Natural killer cell (primary cell): ENCODE data around the gene PDGFC. TPM values are rescaled to one million over a fixed set of nuclear protein-coding genes. Genes with fewer than 3 reads are reported as not detected.

Experiments used
- ATAC-seq, 3 donors: fragments of 150-1000 bp in 2 of 3; fragments of 200-7000 bp in 1 of 3; cut with Tn5 transposase; 1 replicate in 1 of 3; 2 replicates in 2 of 3; pipeline ENCODE4 v1.10.0; 2021; ENCODE audit warnings: mild to moderate bottlenecking in 2 of 3, moderate library complexity in 2 of 3
- DNase-seq, 2 donors: peaks; one replicate each; pipeline versions ENCODE4 v3.0.0 to v3.0.0-alpha.2; 2013 to 2021; ENCODE audit warnings: mixed read lengths in 1 of 2
- H3K27ac ChIP-seq: one replicate; pipeline ENCODE4 v1.5.1; 2013; ENCODE audit warnings: mild to moderate bottlenecking, low read length
- H3K27me3 ChIP-seq: one replicate; pipeline ENCODE4 v1.6.1; 2013; ENCODE audit warnings: low read length; ENCODE audit not compliant: control insufficient read depth, insufficient read depth
- H3K36me3 ChIP-seq: one replicate; pipeline ENCODE4 v1.6.1; 2013; ENCODE audit warnings: low read length; ENCODE audit not compliant: control insufficient read depth, insufficient read depth
- H3K4me1 ChIP-seq: one replicate; pipeline ENCODE4 v1.6.1; 2013; ENCODE audit warnings: low read length; ENCODE audit not compliant: control insufficient read depth, insufficient read depth
- H3K4me3 ChIP-seq: one replicate; pipeline ENCODE4 v1.5.1; 2013; ENCODE audit warnings: low read length
- H3K9me3 ChIP-seq: one replicate; pipeline ENCODE4 v1.6.1; 2013; ENCODE audit warnings: low read length; ENCODE audit not compliant: control insufficient read depth, insufficient read depth
- H3K27ac Mint-ChIP-seq, 2 donors: one replicate each; pipeline ENCODE4 v1.8.0; 2022; ENCODE audit warnings: mild to moderate bottlenecking in 2 of 2, mixed read lengths in 2 of 2, moderate library complexity in 1 of 2
- H3K27me3 Mint-ChIP-seq, 2 donors: one replicate each; pipeline ENCODE4 v1.8.0; 2022; ENCODE audit warnings: low read depth in 2 of 2, mixed read lengths in 2 of 2
- H3K36me3 Mint-ChIP-seq: one replicate; pipeline ENCODE4 v1.8.0; 2022; ENCODE audit warnings: mixed read lengths
- H3K4me1 Mint-ChIP-seq, 2 donors: one replicate each; pipeline ENCODE4 v1.8.0; 2022; ENCODE audit warnings: mixed read lengths in 2 of 2
- H3K4me3 Mint-ChIP-seq: one replicate; pipeline ENCODE4 v1.8.0; 2022; ENCODE audit warnings: mild to moderate bottlenecking, moderate library complexity, mixed read lengths
- H3K9me3 Mint-ChIP-seq, 2 donors: one replicate each; pipeline ENCODE4 v1.8.0; 2022; ENCODE audit warnings: mixed read lengths in 2 of 2
- CTCF ChIP-seq: fragments of 200-600 bp; IDR thresholded peaks from one replicate; pipeline ENCODE4 v1.8.0; 2022; ENCODE audit warnings: antibody characterized with exemption
- WGBS: methylation state at CpG from one replicate; pipeline ENCODE4 v1.1.7; 2013; ENCODE audit warnings: missing lambda C conversion rate; ENCODE audit not compliant: insufficient coverage; 5-methylcytosine and 5-hydroxymethylcytosine counted together
- intact Hi-C: fragments of 100-400 bp; cut with micrococcal nuclease; formaldehyde crosslinking; loops from one replicate; pipeline ENCODE4 v1.14.2; 2022
- total RNA-seq, 4 donors: library from RNA; stranded (reverse); fragments of 120-200 nt in 1 of 4; gene quantifications; one replicate each; pipeline versions ENCODE4 v1.2.3 to v1.2.4, GENCODE V29; 2013 to 2022

The PDGFC gene
- total RNA-seq, 3 donors from 2014 or later (not counting 1 experiment from before 2014, with no cell fraction given) = 0.72 to 1.6 (median 0.90) TPM

GRCh38 chr4:156963419-156963818 is 8.2 kb downstream of the PDGFC start:
- Histone ChIP-seq H3K36me3 (no peaks in the 10 kb centered on the region), H3K27ac (no peak overlapping the region), H3K27me3 (no peaks in the 10 kb centered on the region), H3K4me3 (no peak overlapping the region), H3K9me3 (no peaks in the 10 kb centered on the region), H3K4me1 (no peaks in the 10 kb centered on the region)
- intact Hi-C loops = no loop called here
- H3K27ac Mint-ChIP-seq = no peak overlapping the region
- no peak overlapping the region for H3K4me3 Mint-ChIP-seq
- no peaks in the 10 kb centered on the region for H3K36me3 Mint-ChIP-seq
- no peak for TF ChIP-seq CTCF
- no peak for ATAC-seq
- H3K27me3 Mint-ChIP-seq = peaks cover 4 to 10% of the 10 kb centered on the region in 2 donors
- peaks cover 0 to 3% of the 10 kb centered on the region in 2 donors for H3K9me3 Mint-ChIP-seq
- WGBS = 81% methylated on average over 3 of the region's 3 CpGs
- no peak for DNase-seq
- H3K4me1 Mint-ChIP-seq = no peaks in the 10 kb centered on the region

GRCh38 chr4:156962528-156962974 is 9.0 kb downstream of the PDGFC start:
- Mint-ChIP-seq H3K4me1 (no peaks in the 10 kb centered on the region), H3K36me3 (no peaks in the 10 kb centered on the region), H3K9me3 (peaks cover 3% of the 10 kb centered on the region in 2 donors), H3K27me3 (peaks cover 2 to 10% of the 10 kb centered on the region in 2 donors), H3K4me3 (no peak overlapping the region), H3K27ac (no peak overlapping the region)
- no peak for TF ChIP-seq CTCF
- no peak for ATAC-seq
- Histone ChIP-seq H3K9me3 (no peaks in the 10 kb centered on the region), H3K36me3 (no peaks in the 10 kb centered on the region), H3K4me1 (no peaks in the 10 kb centered on the region), H3K27me3 (no peaks in the 10 kb centered on the region), H3K4me3 (no peak overlapping the region), H3K27ac (no peak overlapping the region)
- DNase-seq = no peak
- intact Hi-C loops = no loop called here
- 70% methylated on average over 3 of the region's 3 CpGs for WGBS

- intact Hi-C loops = no loop called here
- H3K4me1 ChIP-seq = no peaks in the 10 kb centered on the region
- Mint-ChIP-seq H3K27ac (no peak overlapping the region), H3K9me3 (peaks cover 4 to 7% of the 10 kb centered on the region in 2 donors), H3K27me3 (peaks cover 0 to 6% of the 10 kb centered on the region in 2 donors), H3K4me3 (no peak overlapping the region), H3K4me1 (no peaks in the 10 kb centered on the region), H3K36me3 (no peaks in the 10 kb centered on the region)
- DNase-seq (no peak), ATAC-seq (no peak)
- no peaks in the 10 kb centered on the region for H3K9me3 ChIP-seq
- no peak for TF ChIP-seq CTCF
- H3K4me3 ChIP-seq = no peak overlapping the region
- H3K27me3 ChIP-seq = no peaks in the 10 kb centered on the region
- WGBS = 41% methylated on average over 2 of the region's 3 CpGs
- no peaks in the 10 kb centered on the region for H3K36me3 ChIP-seq
- H3K27ac ChIP-seq = no peak overlapping the region
Observed at GRCh38 chr4:156962058-156962358, 9.6 kb downstream of the PDGFC start.
